ENCODE data around the gene ARHGAP12.

Gene ARHGAP12

GRCh38 chr10:31851216-31851615 is 77.4 kb downstream of the ARHGAP12 start:
- no peaks in the 10 kb centered on the region for H3K27me3 ChIP-seq (ENCODE audit: insufficient read depth, low read depth)
- no peaks in the 10 kb centered on the region for H3K79me2 ChIP-seq (ENCODE audit: insufficient read depth, low read depth)
- H3K4me3 ChIP-seq (IDR thresholded peaks at IDR 0.05; ENCODE audit: insufficient read depth, low read depth, low read length) = no peak overlapping the region
- TF ChIP-seq, protein P1, sequence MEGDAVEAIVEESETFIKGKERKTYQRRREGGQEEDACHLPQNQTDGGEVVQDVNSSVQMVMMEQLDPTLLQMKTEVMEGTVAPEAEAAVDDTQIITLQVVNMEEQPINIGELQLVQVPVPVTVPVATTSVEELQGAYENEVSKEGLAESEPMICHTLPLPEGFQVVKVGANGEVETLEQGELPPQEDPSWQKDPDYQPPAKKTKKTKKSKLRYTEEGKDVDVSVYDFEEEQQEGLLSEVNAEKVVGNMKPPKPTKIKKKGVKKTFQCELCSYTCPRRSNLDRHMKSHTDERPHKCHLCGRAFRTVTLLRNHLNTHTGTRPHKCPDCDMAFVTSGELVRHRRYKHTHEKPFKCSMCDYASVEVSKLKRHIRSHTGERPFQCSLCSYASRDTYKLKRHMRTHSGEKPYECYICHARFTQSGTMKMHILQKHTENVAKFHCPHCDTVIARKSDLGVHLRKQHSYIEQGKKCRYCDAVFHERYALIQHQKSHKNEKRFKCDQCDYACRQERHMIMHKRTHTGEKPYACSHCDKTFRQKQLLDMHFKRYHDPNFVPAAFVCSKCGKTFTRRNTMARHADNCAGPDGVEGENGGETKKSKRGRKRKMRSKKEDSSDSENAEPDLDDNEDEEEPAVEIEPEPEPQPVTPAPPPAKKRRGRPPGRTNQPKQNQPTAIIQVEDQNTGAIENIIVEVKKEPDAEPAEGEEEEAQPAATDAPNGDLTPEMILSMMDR (conservative IDR thresholded peaks at IDR 0.05; ENCODE audit: low read depth, low read length) = no peak
- H3K36me3 ChIP-seq (ENCODE audit: insufficient read depth) = no peaks in the 10 kb centered on the region
- no peak overlapping the region for H3K9ac ChIP-seq
- no peak overlapping the region for H3K27ac ChIP-seq
- no peak overlapping the region for H2AFZ ChIP-seq (ENCODE audit: low read depth)
- no peaks in the 10 kb centered on the region for H4K20me1 ChIP-seq (ENCODE audit: insufficient read depth)
- no peaks in the 10 kb centered on the region for H3K4me1 ChIP-seq (ENCODE audit: low read depth, poor library complexity, severe bottlenecking)
- no peak overlapping the region for H3K4me2 ChIP-seq

- no peak overlapping the region for H3K4me3 ChIP-seq (IDR thresholded peaks at IDR 0.05; ENCODE audit: insufficient read depth, low read depth, low read length)
Measured at GRCh38 chr10:31847515-31847914, 81.1 kb downstream of the ARHGAP12 start.

GRCh38 chr10:31838709-31839108 is 89.9 kb downstream of the ARHGAP12 start:
- Histone ChIP-seq H3K9ac (no peak overlapping the region), H3K4me2 (no peak overlapping the region)

More at GRCh38 chr10:31847515-31847914, 81.1 kb downstream of the ARHGAP12 start:
- TF ChIP-seq, protein P1 (conservative IDR thresholded peaks at IDR 0.05; ENCODE audit: low read depth, low read length) = no peak
- Histone ChIP-seq H3K9ac (no peak overlapping the region), H3K79me2 (ENCODE audit: insufficient read depth, low read depth) (no peaks in the 10 kb centered on the region), H3K4me1 (ENCODE audit: low read depth, poor library complexity, severe bottlenecking) (no peaks in the 10 kb centered on the region), H4K20me1 (ENCODE audit: insufficient read depth) (no peaks in the 10 kb centered on the region), H2AFZ (ENCODE audit: low read depth) (no peak overlapping the region), H3K27me3 (ENCODE audit: insufficient read depth, low read depth) (no peaks in the 10 kb centered on the region), H3K36me3 (ENCODE audit: insufficient read depth) (no peaks in the 10 kb centered on the region), H3K27ac (no peak overlapping the region), H3K4me2 (no peak overlapping the region)

DNA sequence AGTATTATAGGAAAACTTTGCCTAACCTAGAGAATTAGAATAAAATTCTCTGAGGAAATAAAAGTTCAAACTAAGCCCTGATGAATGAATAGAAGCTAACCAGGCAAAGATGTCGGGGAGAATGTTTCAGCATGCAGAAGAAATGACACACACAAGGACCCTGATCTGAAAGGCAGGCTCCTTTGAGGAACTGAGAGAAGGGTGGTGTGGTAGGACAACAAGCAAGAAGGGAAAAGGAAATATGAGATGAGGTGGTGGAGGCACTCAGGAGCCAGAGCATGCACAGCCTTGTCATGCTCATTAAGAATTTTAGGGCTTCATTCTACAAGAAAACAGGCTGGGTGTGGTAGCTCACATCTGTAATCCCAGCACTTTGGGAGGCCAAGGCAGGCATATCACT is 90.6 kb downstream of the ARHGAP12 start:
- no peak overlapping the region for H3K9ac ChIP-seq
- no peaks in the 10 kb centered on the region for H3K79me2 ChIP-seq (ENCODE audit: insufficient read depth, low read depth)
- no peak overlapping the region for H3K27ac ChIP-seq
- no peak overlapping the region for H3K4me2 ChIP-seq
- no peaks in the 10 kb centered on the region for H3K36me3 ChIP-seq (ENCODE audit: insufficient read depth)
- H2AFZ ChIP-seq (ENCODE audit: low read depth) = no peak overlapping the region
- TF ChIP-seq, protein P1 (conservative IDR thresholded peaks at IDR 0.05; ENCODE audit: low read depth, low read length) = no peak
- no peaks in the 10 kb centered on the region; the same call in 1 of the 2 replicates for H4K20me1 ChIP-seq (ENCODE audit: insufficient read depth)
- no peak overlapping the region for H3K4me3 ChIP-seq (IDR thresholded peaks at IDR 0.05; ENCODE audit: insufficient read depth, low read depth, low read length)
- no peaks in the 10 kb centered on the region for H3K27me3 ChIP-seq (ENCODE audit: insufficient read depth, low read depth)
- no peaks in the 10 kb centered on the region for H3K4me1 ChIP-seq (ENCODE audit: low read depth, poor library complexity, severe bottlenecking)

More at GRCh38 chr10:31838709-31839108, 89.9 kb downstream of the ARHGAP12 start:
- Histone ChIP-seq H4K20me1 (ENCODE audit: insufficient read depth) (no peaks in the 10 kb centered on the region; the same call in 1 of the 2 replicates), H2AFZ (ENCODE audit: low read depth) (no peak overlapping the region), H3K36me3 (ENCODE audit: insufficient read depth) (no peaks in the 10 kb centered on the region), H3K27me3 (ENCODE audit: insufficient read depth, low read depth) (no peaks in the 10 kb centered on the region), H3K27ac (no peak overlapping the region), H3K79me2 (ENCODE audit: insufficient read depth, low read depth) (no peaks in the 10 kb centered on the region), H3K4me3 (IDR thresholded peaks at IDR 0.05; ENCODE audit: insufficient read depth, low read depth, low read length) (no peak overlapping the region), H3K4me1 (ENCODE audit: low read depth, poor library complexity, severe bottlenecking) (no peaks in the 10 kb centered on the region)
- TF ChIP-seq, protein P1 (conservative IDR thresholded peaks at IDR 0.05; ENCODE audit: low read depth, low read length) = no peak

Measured in KMS-11 (cell line).